AG04450 (cell line): ENCODE data around the gene NFIA. TPM values are rescaled to one million over a fixed set of nuclear protein-coding genes. Genes with fewer than 3 reads are reported as not detected.

ENCODE experiments used
- CTCF ChIA-PET: fragments of 300-600, 350-600 bp; formaldehyde crosslinking; extraction: SDS; loops from one replicate; lab custom pipeline; 2022; ENCODE audit warnings: antibody characterized with exemption, inconsistent platforms; lab: Charles Lee
- POLR2A ChIA-PET: fragments of 350-600 bp; formaldehyde crosslinking; extraction: SDS; loops from one replicate; lab custom pipeline; 2021; ENCODE audit warnings: antibody characterized with exemption, inconsistent platforms; lab: Yijun Ruan, JAX
- DNase-seq: peaks from one replicate; pipeline ENCODE4 v3.0.0-alpha.2; 2011; ENCODE audit warnings: low read depth, low spot score
- H3K27ac ChIP-seq: one replicate; pipeline ENCODE4 v1.5.1; 2012; ENCODE audit warnings: low read depth, low read length, control low read depth
- H3K27me3 ChIP-seq: one replicate; pipeline ENCODE4 v1.6.0; 2012; ENCODE audit warnings: low read length; ENCODE audit not compliant: control insufficient read depth, insufficient read depth
- H3K4me3 ChIP-seq: 2 replicates; pipeline ENCODE4 v1.5.1; 2011; ENCODE audit warnings: mild to moderate bottlenecking, low read depth, low read length, control low read depth
- H3K9me3 ChIP-seq: 2 replicates; pipeline ENCODE4 v1.5.1; 2012; ENCODE audit warnings: low read length; ENCODE audit not compliant: control insufficient read depth, insufficient read depth
- polyA plus RNA-seq: library from polyadenylated mRNA; depleted of rRNA; stranded (reverse); fragments of >200 nt; gene quantifications from 2 replicates; pipeline ENCODE4 v1.2.3, GENCODE V29; 2011
- TF ChIP-seq, protein P1 (sequence below): IDR thresholded peaks from 2 replicates; pipeline ENCODE4 v1.5.1; 2011; ENCODE audit warnings: low read depth, low read length, control low read depth, inconsistent platforms

The NFIA gene
- polyA plus RNA-seq, 1 experiment: 3.9 TPM

DNA sequence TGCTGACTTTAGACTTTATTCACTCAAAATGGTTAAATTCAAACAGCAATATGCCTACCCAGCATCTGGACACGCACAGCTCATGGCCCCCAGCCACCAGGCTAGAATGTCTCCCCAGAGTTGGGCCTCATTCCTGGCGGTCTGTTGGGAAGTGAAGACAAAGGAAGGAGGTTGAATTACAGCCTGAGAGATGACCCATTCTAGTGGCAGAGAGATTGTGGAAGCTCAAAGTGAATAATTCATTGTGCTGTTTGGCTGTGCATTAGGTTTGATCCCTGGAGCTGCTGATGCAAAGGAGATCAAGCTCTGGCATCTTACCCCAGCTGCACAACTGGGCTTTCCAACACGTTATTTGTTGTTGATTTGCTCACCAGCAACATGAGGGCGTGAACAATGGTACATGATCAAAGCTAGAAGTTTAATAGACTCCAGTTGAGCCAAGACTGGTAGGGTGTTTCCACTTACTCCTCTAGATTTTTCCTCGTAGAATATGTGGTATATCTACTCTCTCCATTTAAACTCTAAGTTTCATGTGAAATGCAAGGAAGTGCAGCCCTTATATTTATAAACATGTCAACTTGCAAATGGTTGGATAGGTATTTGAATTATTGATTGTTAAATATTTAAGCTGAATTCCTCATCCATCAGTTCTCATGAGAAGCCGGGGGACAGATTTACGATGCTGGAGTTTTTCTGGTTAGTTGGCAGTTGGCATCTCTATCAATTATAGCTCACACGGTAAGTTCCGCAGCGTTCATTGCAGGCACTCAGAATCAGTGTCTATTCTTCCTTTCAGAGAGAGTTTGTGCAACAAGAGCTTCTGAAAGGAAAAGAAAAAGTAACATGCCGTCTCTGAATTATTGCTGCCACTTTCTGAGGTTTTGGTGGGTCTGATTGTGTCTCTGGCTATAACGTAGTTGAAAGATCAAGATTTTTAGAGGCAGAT, 419.9 kb downstream of the NFIA start:
- POLR2A ChIA-PET: no interaction called here
- Histone ChIP-seq H3K9me3 (no peaks in the 10 kb centered on the region), H3K27ac (no peak overlapping the region), H3K4me3 (no peak overlapping the region), H3K27me3 (no peaks in the 10 kb centered on the region)
- TF ChIP-seq, protein P1, sequence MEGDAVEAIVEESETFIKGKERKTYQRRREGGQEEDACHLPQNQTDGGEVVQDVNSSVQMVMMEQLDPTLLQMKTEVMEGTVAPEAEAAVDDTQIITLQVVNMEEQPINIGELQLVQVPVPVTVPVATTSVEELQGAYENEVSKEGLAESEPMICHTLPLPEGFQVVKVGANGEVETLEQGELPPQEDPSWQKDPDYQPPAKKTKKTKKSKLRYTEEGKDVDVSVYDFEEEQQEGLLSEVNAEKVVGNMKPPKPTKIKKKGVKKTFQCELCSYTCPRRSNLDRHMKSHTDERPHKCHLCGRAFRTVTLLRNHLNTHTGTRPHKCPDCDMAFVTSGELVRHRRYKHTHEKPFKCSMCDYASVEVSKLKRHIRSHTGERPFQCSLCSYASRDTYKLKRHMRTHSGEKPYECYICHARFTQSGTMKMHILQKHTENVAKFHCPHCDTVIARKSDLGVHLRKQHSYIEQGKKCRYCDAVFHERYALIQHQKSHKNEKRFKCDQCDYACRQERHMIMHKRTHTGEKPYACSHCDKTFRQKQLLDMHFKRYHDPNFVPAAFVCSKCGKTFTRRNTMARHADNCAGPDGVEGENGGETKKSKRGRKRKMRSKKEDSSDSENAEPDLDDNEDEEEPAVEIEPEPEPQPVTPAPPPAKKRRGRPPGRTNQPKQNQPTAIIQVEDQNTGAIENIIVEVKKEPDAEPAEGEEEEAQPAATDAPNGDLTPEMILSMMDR: no peak
- DNase-seq: no peak
- CTCF ChIA-PET: no interaction called here

DNA sequence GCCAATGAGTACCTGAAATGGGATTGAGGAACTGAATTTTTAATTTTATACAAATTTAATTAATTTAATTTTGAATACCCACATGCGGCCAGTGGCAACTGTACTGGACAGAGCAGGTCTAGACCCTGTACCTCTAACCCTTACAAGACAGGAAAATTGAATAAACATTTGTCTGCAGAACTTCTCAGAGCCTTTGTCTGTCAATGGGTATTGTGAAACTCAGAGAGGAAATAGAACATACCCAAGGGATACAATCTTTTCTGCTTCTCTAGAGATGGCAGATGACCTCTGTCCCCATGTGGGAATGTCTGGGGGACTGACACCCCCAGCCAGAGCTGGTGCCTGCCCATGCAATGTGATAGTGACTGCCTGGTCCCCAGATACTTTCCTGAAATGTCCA, 421.9 kb downstream of the NFIA start:
- DNase-seq: no peak
- ChIA-PET CTCF (no interaction called here), POLR2A (no interaction called here)
- Histone ChIP-seq H3K9me3 (no peaks in the 10 kb centered on the region), H3K27ac (no peak overlapping the region), H3K4me3 (no peak overlapping the region), H3K27me3 (no peaks in the 10 kb centered on the region)
- TF ChIP-seq, protein P1: no peak

DNA sequence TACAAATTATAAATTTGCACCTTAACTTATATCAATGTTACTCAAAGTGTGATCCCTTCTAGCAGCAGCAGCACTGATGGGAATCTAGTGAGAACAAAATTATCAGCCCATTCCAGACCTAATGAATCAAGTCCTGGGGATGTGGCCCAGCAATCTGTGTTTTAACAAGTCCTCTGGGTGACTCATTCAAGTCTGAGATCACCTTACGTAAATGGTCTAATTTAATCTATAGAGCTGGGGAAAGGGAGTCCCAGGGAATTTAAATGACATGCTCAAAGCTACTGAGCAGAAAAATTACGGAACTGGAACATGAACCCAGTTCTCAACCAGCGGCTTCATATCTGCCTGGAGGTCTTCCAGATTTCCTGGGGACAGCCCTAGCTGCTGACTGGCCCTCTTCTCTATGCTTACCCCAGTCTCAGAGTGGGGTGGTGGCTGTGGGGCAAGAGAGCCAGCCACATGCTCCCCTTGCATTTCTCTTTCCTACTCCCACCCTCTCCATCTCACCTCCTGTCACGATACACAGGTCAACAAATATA, 422.6 kb downstream of the NFIA start:
- Histone ChIP-seq H3K27ac (no peak overlapping the region), H3K27me3 (no peaks in the 10 kb centered on the region), H3K4me3 (no peak overlapping the region), H3K9me3 (no peaks in the 10 kb centered on the region)
- ChIA-PET POLR2A (no interaction called here), CTCF (no interaction called here)
- TF ChIP-seq, protein P1: no peak
- no peak for DNase-seq

DNA sequence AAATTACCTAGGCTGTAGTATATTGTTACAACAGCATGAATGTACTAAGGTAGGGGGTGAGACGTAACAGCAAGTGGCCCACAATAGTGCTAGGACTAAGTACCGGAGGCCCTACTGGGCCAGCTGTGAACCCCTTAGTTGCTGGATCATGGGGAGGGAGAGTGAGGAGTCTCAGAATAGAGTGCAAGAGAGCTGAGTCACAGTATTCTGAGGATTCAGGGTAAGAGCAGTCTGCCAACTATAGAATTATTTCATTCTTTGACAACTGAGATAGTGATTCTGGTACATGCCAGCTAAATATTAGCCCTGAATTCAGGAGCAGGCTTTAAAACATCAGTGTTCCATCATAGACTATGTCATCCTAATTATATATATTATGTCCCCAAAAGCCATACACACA, 423.9 kb downstream of the NFIA start:
- no peaks in the 10 kb centered on the region for H3K27me3 ChIP-seq
- no peak for DNase-seq
- no peaks in the 10 kb centered on the region for H3K9me3 ChIP-seq
- no peak overlapping the region for H3K4me3 ChIP-seq
- TF ChIP-seq, protein P1: no peak
- ChIA-PET POLR2A (no interaction called here), CTCF (no interaction called here)
- H3K27ac ChIP-seq: no peak overlapping the region

DNA sequence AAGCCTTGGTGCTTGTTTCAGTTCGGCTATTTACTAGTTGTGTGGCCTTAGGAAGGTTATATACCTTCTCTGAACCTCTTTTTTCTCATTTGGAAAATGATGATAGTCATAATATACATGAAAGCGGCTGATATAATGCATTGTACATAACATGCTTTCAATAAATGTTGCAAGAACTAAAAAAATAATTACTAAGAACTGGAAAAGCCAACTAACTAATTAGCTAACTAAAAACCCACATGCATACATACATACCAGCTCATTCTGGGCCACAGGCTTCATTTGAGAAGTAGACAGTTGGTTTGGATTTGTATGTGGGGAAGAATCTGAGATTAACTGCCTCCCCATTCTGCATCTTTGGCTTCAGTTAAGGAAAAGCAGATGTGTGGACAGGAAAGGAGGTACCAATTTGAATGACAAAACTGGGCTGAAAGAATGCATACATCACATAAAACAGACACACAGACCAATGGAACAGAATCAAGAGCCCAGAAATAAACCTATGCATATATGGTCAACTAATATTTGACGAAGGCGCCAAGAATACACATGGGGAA, 424.7 kb downstream of the NFIA start:
- H3K4me3 ChIP-seq: no peak overlapping the region
- TF ChIP-seq, protein P1: no peak
- no peak for DNase-seq
- no peaks in the 10 kb centered on the region for H3K9me3 ChIP-seq
- ChIA-PET POLR2A (no interaction called here), CTCF (no interaction called here)
- H3K27ac ChIP-seq: no peak overlapping the region
- no peaks in the 10 kb centered on the region for H3K27me3 ChIP-seq
